ENCODE measurements around the gene SUCLG2.

DNA sequence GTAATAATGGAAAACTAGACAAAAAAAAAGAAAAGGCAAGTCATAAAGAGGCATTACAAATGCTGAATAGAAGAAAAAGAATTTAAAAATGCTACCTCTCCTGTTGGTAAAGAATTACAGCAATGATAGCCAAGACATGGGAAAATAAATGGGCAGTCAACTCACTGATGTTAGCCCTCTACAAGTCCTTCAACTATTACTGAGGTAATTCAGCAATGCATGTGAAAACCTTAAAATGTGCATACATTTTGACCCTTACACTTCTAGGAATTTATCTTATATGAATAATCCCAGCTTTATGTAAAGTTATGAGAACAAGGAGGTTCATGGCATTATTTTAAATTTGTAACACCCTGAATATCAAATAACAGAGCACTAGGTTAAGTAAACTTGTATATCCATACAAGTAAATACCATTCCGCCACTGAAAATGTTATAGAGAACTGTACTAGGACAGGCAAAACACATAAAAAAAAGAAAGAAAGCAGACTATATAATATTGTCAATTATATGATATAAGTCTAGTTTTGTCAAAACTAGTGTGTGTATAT is 166.8 kb downstream of the SUCLG2 start:
- TF ChIP-seq, protein P1, sequence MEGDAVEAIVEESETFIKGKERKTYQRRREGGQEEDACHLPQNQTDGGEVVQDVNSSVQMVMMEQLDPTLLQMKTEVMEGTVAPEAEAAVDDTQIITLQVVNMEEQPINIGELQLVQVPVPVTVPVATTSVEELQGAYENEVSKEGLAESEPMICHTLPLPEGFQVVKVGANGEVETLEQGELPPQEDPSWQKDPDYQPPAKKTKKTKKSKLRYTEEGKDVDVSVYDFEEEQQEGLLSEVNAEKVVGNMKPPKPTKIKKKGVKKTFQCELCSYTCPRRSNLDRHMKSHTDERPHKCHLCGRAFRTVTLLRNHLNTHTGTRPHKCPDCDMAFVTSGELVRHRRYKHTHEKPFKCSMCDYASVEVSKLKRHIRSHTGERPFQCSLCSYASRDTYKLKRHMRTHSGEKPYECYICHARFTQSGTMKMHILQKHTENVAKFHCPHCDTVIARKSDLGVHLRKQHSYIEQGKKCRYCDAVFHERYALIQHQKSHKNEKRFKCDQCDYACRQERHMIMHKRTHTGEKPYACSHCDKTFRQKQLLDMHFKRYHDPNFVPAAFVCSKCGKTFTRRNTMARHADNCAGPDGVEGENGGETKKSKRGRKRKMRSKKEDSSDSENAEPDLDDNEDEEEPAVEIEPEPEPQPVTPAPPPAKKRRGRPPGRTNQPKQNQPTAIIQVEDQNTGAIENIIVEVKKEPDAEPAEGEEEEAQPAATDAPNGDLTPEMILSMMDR (conservative IDR thresholded peaks at IDR 0.05 in 1 of 2, IDR thresholded peaks at IDR 0.05 in 1 of 2; ENCODE audit: extremely low read depth in 1 of 2, insufficient read depth in 1 of 2, low read depth in 1 of 2, low read length in 2 of 2) = no peak
- no peak for TF ChIP-seq EZH2 (IDR thresholded peaks at IDR 0.05; ENCODE audit: borderline replicate concordance, low read length)
